Skeletal muscle tissue (tissue), 4 donors: ENCODE measurements around the gene PADI2. TPM values are rescaled to one million over a fixed set of nuclear protein-coding genes. Genes with fewer than 3 reads are reported as not detected.
A peak's percentile ranks its signal among the peaks of the same experiment; 100 is the strongest.

ENCODE experiments used
- H3K27ac ChIP-seq: one replicate; pipeline ENCODE4 v1.7.0; 2013; ENCODE audit warnings: mild to moderate bottlenecking, low read depth, low read length, inconsistent platforms
- H3K27me3 ChIP-seq, 3 donors: one replicate each; pipeline ENCODE4 v1.7.0; 2013; ENCODE audit warnings: low read length in 3 of 3; ENCODE audit not compliant: control insufficient read depth in 3 of 3, insufficient read depth in 3 of 3
- H3K36me3 ChIP-seq, 3 donors: one replicate each; pipeline ENCODE4 v1.7.0; 2013; ENCODE audit warnings: low read length in 3 of 3; ENCODE audit not compliant: control insufficient read depth in 3 of 3, insufficient read depth in 3 of 3
- H3K4me1 ChIP-seq, 3 donors: one replicate each; pipeline ENCODE4 v1.7.0; 2013; ENCODE audit warnings: low read length in 3 of 3, mild to moderate bottlenecking in 3 of 3; ENCODE audit not compliant: control insufficient read depth in 3 of 3, insufficient read depth in 3 of 3
- H3K4me3 ChIP-seq, 3 donors: one replicate each; pipeline ENCODE4 v1.7.0; 2013; ENCODE audit warnings: low read length in 3 of 3
- H3K9ac ChIP-seq, 3 donors: one replicate each; pipeline ENCODE4 v1.7.0; 2013; ENCODE audit warnings: low read length in 3 of 3, mild to moderate bottlenecking in 3 of 3, moderate library complexity in 2 of 3, low read depth in 1 of 3
- H3K9me3 ChIP-seq, 3 donors: one replicate each; pipeline ENCODE4 v1.7.0; 2013; ENCODE audit warnings: low read length in 3 of 3; ENCODE audit not compliant: control insufficient read depth in 3 of 3
- total RNA-seq: library from RNA; depleted of rRNA; stranded (reverse); fragments of >200 nt; gene quantifications from one replicate; pipeline ENCODE4 v1.2.3, GENCODE V29; 2014
- donor health status: Osteomylitis.

The PADI2 gene
- total RNA-seq = 33.9 TPM

GRCh38 chr1:17119076-17119772, at the start of gene PADI2:
PADI2 (minus strand) TSS chr1:17119451; CDS start chr1:17119371, 80 bp downstream.
- H3K27ac ChIP-seq = peak within 1 kb of the TSS; percentile 98
- peak within 1 kb of the TSS; percentile 95 to 100 (median 100) for H3K9ac ChIP-seq

DNA sequence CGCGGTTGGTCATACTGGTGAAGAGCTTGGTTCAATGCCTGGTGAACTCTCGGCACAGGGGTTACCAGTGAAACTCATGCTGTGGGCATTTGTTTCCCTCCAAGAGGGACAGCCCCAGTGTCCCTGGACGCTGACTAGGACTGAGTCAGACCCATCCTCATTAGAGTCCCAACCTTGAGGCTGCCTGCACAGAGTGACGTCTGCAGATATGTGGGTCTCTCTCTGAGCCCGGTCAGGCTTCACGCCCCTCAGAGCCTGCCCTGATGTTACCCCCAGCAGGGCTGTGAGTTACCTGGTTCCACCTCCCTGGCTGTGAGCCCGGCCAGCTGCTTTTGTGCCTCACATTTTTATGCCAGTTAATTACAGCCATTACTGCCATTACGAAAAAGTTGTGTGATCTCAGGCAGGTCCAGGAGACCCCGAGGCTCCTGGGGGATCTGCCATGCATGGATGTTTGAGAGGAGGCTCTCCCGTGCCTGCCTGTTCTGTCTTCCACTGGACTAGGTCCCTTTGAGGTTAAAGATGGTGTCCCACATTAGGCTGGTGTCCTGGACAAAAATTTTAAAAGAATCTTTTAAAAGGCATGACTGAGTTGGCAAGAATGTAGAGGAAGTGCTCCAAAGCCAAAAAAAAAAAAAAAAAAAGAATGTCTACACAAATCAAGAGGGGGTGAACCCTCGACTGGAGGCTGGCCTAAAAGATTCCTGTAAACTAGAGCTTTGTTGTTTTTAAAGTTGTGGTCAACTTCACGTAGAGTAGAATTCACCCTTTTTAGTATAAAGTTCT, 49.0 kb upstream of the PADI2 start:
- Histone ChIP-seq H3K4me1 (peaks cover 6 to 17% (median 15%) of the 10 kb centered on the region in 3 donors), H3K27ac (no peak overlapping the region), H3K4me3 (no peak overlapping the region), H3K36me3 (no peaks in the 10 kb centered on the region), H3K9me3 (no peaks in the 10 kb centered on the region), H3K9ac (no peak overlapping the region), H3K27me3 (peaks cover 0 to 13% (median 3%) of the 10 kb centered on the region in 3 donors)

More at GRCh38 chr1:17119076-17119772, at the start of gene PADI2:
- no peaks in the 10 kb centered on the region for H3K9me3 ChIP-seq
- H3K4me1 ChIP-seq = peaks cover 53 to 81% (median 69%) of the 10 kb centered on the region in 3 donors
- H3K36me3 ChIP-seq = peaks cover 0 to 9% (median 3%) of the 10 kb centered on the region in 3 donors
- peaks cover 4 to 26% (median 15%) of the 10 kb centered on the region in 3 donors for H3K27me3 ChIP-seq
- H3K4me3 ChIP-seq = peak within 1 kb of the TSS; percentile 90 to 91 (median 91)

GRCh38 chr1:17167786-17168090, 48.5 kb upstream of the PADI2 start:
- Histone ChIP-seq H3K27me3 (peaks cover 0 to 10% (median 3%) of the 10 kb centered on the region in 3 donors), H3K4me3 (no peak overlapping the region), H3K9ac (no peak overlapping the region), H3K36me3 (no peaks in the 10 kb centered on the region), H3K27ac (no peak overlapping the region), H3K4me1 (peaks cover 6 to 18% (median 15%) of the 10 kb centered on the region in 3 donors), H3K9me3 (no peaks in the 10 kb centered on the region)

GRCh38 chr1:17167041-17167785, 48.0 kb upstream of the PADI2 start:
- peaks cover 0 to 10% (median 3%) of the 10 kb centered on the region in 3 donors for H3K27me3 ChIP-seq
- H3K4me3 ChIP-seq = no peak overlapping the region
- no peak overlapping the region for H3K27ac ChIP-seq
- no peaks in the 10 kb centered on the region for H3K9me3 ChIP-seq
- no peak overlapping the region for H3K9ac ChIP-seq
- peaks cover 6 to 18% (median 15%) of the 10 kb centered on the region in 3 donors for H3K4me1 ChIP-seq
- no peaks in the 10 kb centered on the region for H3K36me3 ChIP-seq

DNA sequence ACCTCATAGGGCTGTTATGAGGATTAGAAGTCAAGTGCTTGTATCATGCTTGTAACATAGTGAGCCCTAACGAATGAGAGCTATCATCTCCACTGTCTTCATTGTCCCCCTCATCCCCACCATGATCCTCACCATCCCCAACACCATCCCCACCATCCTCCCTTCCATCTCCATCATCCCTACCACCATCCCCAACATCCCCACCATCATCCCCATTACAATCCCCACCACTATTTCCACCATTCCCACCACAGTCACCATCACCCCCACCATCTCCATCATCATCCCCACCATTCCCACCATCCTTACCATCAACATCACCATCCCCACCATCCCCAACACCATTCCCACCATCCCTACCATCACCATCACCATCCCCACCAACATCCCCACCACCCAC, 46.6 kb upstream of the PADI2 start:
- Histone ChIP-seq H3K27me3 (peaks cover 0 to 10% (median 3%) of the 10 kb centered on the region in 3 donors), H3K4me3 (no peak overlapping the region), H3K36me3 (no peaks in the 10 kb centered on the region), H3K9ac (no peak overlapping the region), H3K4me1 (peaks cover 6 to 18% (median 15%) of the 10 kb centered on the region in 3 donors), H3K9me3 (no peaks in the 10 kb centered on the region), H3K27ac (no peak overlapping the region)

- Histone ChIP-seq H3K27ac (peak overlapping the region; percentile 36), H3K4me1 (peaks cover 6 to 18% (median 15%) of the 10 kb centered on the region in 3 donors), H3K36me3 (no peaks in the 10 kb centered on the region), H3K9ac (peak overlapping the region in 1 of 3 donors; percentile 50), H3K27me3 (peaks cover 0 to 10% (median 3%) of the 10 kb centered on the region in 3 donors), H3K4me3 (peak overlapping the region in 1 of 3 donors; percentile 14), H3K9me3 (no peaks in the 10 kb centered on the region)
Measured at GRCh38 chr1:17163789-17164666, 44.8 kb upstream of the PADI2 start.

- peaks cover 6 to 18% (median 15%) of the 10 kb centered on the region in 3 donors for H3K4me1 ChIP-seq
- H3K27me3 ChIP-seq = peaks cover 0 to 10% (median 3%) of the 10 kb centered on the region in 3 donors
- H3K9ac ChIP-seq = no peak overlapping the region
- no peak overlapping the region for H3K27ac ChIP-seq
- H3K9me3 ChIP-seq = no peaks in the 10 kb centered on the region
- H3K4me3 ChIP-seq = no peak overlapping the region
- H3K36me3 ChIP-seq = no peaks in the 10 kb centered on the region
Measured at GRCh38 chr1:17163371-17163770, 44.1 kb upstream of the PADI2 start.

DNA sequence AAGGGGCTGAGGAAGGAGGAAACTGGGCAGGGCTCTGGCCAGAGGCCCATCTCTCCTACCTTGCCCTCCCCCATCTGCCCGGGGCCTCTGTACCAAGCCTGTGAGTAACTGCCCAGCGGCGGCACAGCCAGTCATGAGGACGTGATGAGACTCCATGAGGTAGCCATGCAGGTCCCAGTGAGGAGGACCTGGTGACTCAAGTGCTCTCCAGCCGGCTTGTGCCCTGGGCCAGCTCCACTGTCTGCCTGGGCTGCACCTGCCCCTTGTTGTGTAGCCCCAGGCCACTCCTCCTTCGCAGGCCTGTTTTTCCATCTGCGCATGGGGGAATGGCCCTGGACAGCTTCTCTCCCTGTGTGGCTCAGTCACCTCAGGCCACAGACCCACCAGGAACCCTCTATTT, 43.7 kb upstream of the PADI2 start:
- Histone ChIP-seq H3K4me1 (peaks cover 6 to 18% (median 15%) of the 10 kb centered on the region in 3 donors), H3K36me3 (no peaks in the 10 kb centered on the region), H3K4me3 (no peak overlapping the region), H3K9ac (no peak overlapping the region), H3K27me3 (peaks cover 0 to 5% (median 3%) of the 10 kb centered on the region in 3 donors), H3K27ac (no peak overlapping the region), H3K9me3 (no peaks in the 10 kb centered on the region)
